HG02840 (cell line): ENCODE data around the gene MRPL50.
"Not testable (repeated sequence)": the region's sequence is repeated elsewhere in the genome, so short reads cannot be mapped to it uniquely, and the experiment has no call there.

Experiments
- ATAC-seq: cut with Tn5 transposase; IDR thresholded peaks from one replicate; pipeline ENCODE4 v1.9.1; 2021; ENCODE audit warnings: mild to moderate bottlenecking, moderate library complexity, moderate number of reproducible peaks; ENCODE audit not compliant: unreplicated experiment, low FRiP score

The MRPL50 gene

GRCh38 chr9:101418518-101419430 lies 20.4 kb upstream of the MRPL50 start:
- ATAC-seq = no peak

GRCh38 chr9:101417977-101418376 lies 19.6 kb upstream of the MRPL50 start:
- ATAC-seq = no peak

GRCh38 chr9:101417389-101417788 lies 19.0 kb upstream of the MRPL50 start:
- ATAC-seq = no peak

- no peak for ATAC-seq
These were observed 17.2 kb upstream of the MRPL50 start for GRCh38 chr9:101415578-101415977.

GRCh38 chr9:101414839-101415238 lies 16.4 kb upstream of the MRPL50 start:
- ATAC-seq = no peak

GRCh38 chr9:101409079-101409477 lies 10.7 kb upstream of the MRPL50 start:
- no peak for ATAC-seq

- ATAC-seq = no peak
These were observed 10.1 kb upstream of the MRPL50 start for GRCh38 chr9:101408374-101409078.

GRCh38 chr9:101403516-101404285 lies 5.3 kb upstream of the MRPL50 start:
- no peak for ATAC-seq

- no peak for ATAC-seq
These were observed 1.7 kb upstream of the MRPL50 start for GRCh38 chr9:101400120-101400519.

GRCh38 chr9:101399643-101399970 lies 1.2 kb upstream of the MRPL50 start:
- no peak for ATAC-seq

GRCh38 chr9:101398930-101399642 lies 668 bp upstream of the MRPL50 start:
- no peak for ATAC-seq

GRCh38 chr9:101397746-101398067 lies 711 bp downstream of the MRPL50 start:
- ATAC-seq = no peak

- no peak for ATAC-seq
These were observed 3.7 kb downstream of the MRPL50 start for GRCh38 chr9:101394687-101395086.

- ATAC-seq = no peak
These were observed 5.3 kb downstream of the MRPL50 start for GRCh38 chr9:101393135-101393534.

GRCh38 chr9:101388507-101388993 lies 9.9 kb downstream of the MRPL50 start:
- no peak for ATAC-seq

GRCh38 chr9:101387871-101388506 lies 10.4 kb downstream of the MRPL50 start:
- ATAC-seq = no peak

- not testable (repeated sequence) for ATAC-seq
These were observed 13.4 kb downstream of the MRPL50 start, which contains the start of gene BAAT for GRCh38 chr9:101384873-101385536. BAAT (minus strand) TSS chr9:101385006; CDS start chr9:101371404, 13,602 bp downstream.

GRCh38 chr9:101383361-101383760 lies 15.1 kb downstream of the MRPL50 start:
- no peak for ATAC-seq

- no peak for ATAC-seq
These were observed 16.5 kb downstream of the MRPL50 start for GRCh38 chr9:101381833-101382342.
